Measurements from ENCODE around the gene THADA.
A peak's percentile ranks its signal among the peaks of the same experiment; 100 is the strongest.

Gene THADA

DNA sequence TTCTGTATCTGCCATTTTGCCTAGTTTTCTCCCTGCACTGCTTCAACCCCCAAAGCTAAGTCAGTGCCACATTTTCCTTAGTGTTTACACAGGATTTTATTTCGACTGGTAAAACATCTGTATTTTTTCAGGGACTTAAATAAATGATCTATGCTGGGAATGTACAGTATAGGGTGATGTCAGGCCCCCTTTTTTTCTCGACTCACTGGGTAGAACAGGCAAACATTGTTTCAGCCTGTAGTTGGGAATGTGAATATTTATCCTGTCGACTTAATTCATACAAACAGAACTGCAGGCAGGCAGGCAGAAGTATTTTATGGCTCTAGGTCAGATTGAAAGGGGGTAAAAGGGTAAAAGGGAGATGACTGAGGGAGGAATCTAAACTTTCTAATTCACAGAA, 245.9 kb downstream of the THADA start:
- DNase-seq (ENCODE audit: low read depth), result peak; percentile 30

GRCh38 chr2:43348908-43349661, 246.8 kb downstream of the THADA start:
- peak; percentile 88 for DNase-seq (ENCODE audit: low read depth)

DNA sequence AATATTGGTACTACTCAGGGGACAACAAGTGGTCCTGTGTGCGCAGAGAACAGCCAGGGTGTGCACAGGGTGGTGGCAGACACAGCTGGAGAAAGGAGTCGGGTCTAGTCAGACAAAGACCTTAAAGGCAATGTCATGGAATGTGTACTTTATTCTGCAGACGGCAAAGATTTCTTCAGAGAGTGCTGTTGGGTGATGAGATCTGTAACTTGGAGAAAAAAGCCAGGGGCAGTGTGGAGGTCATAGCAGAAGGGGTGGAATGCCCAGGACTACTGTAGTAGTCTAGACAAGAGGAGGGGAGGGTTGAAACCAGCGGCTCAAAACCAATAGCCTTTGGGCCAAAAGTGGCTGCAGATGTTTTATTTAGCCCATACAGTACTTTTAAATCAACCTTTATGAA, 248.1 kb downstream of the THADA start:
- no peak for DNase-seq (ENCODE audit: low read depth)

DNA sequence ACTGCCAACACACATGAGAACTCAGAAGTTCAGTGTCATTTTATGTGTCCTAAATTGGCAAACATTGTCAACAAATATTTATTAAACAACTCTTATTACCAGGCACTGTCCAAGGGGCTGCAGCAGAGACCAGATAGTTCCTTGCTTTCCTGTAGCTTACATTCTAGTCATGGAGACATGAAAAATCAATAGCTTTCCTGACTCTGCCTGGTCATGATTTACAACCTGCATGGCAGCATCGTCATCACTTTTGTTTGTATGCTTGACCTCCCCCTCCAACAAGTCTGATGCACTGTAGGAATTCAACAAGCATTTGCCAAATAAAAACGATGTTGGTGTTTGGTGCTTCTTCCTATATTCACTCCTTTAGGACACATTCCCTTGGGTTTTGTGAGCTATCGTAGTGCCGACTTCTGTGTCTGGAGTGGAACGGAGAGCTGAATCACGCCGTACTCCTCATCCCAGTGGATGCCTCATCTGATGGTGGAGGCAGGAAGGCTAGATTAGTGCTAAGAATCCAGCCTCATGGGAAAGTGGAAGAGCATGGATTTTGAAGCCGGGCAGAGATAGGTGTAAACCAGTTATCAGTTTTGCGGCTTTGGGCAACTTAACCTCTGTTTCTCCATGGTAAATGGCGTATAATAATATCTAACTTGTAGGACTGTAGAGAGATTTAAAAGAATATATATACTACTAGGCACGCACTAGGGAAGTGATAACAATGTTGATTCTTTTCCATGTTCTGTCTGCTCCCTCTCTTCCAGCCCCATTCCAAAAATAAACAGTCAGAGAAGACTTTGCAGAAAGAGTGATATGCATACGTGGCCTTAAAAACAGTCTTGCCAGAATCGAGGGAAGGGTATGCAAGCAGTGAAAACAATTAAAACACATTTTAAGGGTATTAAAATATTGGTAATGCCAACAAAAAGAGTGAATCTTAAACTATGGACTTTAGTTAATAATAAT, 249.0 kb downstream of the THADA start:
- DNase-seq (ENCODE audit: low read depth), result no peak

GRCh38 chr2:43345872-43346271, 250.0 kb downstream of the THADA start:
- no peak for DNase-seq (ENCODE audit: low read depth)

- no peak for DNase-seq (ENCODE audit: low read depth)
Observed at GRCh38 chr2:43345391-43345813, 250.4 kb downstream of the THADA start.

DNA sequence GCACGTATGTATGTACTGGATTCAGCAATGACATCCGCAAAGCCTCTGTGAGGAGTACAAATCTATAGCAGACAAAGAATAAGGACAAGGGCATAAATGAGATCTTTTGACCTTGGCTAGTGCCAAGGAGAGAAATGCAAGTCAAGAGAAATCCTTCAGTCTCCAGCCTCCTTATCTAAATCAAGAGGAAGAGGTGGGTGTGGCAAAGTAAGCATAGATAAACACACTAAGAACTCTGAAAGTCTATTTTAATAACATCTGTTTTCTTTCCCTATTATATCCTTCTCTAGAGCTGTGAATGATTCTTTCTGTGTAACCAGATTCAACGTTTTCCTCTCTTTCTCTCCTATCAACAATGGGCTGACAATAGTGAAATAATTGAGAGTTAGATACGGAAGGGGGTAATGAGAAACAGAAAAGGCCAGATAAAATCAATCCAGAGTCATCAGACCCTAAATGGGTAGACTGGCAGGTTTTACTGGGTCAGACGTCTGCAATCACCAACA, 250.9 kb downstream of the THADA start:
- DNase-seq (ENCODE audit: low read depth), result no peak

DNA sequence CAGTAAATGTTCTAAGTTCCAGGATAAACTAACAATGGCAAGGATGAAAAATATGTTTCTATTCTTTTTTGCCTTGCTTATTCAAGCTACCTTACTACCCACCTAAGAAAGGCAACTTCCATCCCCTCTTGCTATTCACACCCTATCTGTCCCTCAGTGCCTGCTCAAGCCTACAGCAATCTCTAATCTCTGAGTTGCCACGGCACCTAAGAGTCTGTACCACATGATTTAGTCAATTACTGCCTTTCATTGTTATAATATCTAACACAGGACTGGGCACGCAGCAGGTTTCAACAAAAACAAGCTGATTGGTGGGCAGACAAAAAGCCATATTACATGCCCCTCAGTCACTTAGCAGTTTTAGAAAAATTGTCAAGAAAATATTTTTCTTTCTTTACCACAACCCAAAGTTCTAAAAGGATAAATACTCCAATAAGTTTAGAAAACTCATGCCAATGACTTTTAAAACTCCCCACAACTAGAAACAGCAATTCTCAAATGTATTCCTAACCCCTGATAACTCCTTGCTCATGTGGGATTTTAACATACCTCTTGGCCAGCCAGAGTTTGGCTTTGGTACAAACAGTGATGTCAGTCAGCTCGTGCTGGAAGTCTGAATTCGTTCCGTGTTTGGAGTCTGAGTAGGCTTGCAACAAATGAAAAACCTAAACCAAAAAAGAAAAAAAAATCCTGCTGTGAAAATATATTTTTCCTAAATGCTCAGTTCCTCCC, 252.1 kb downstream of the THADA start:
- DNase-seq (ENCODE audit: low read depth), result peak; percentile 91

DNA sequence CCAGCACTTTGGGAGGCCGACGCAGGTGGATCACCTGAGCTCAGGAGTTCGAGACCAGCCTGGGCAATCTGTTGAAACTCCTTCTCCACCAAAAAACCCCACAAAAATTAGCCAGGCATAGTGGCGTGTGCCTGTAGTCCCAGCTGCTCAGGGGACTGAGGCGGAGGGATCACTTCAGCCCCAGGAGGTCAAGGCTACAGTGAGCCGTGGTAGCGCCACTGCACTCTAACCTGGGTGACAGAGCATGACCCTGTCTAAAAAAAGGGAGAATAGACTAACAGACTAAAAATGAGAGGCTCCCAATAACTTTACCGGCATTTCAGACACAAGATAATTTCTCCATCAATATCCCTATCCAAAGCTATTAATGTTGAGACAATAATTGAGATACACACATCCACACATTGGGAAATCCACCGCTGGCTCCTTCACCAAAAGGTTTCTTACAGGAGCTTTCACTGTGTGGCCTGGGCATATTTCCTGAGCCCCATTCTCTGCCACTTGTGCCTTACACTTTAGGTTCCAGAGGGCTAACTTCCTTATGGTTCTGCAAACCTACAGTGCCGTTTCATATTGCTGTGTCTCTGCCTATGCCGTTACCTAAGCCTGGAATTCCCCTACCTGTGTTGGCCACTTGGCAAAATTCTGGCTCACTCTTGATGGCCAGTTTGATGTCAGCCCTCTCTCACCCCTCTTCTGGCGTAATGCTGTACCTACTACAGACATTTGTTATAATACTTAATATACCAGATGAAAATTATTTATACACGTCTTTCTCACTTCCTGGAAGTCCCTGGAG, 253.7 kb downstream of the THADA start:
- DNase-seq (ENCODE audit: low read depth), result no peak

- DNase-seq (ENCODE audit: low read depth), result peak; percentile 85
Observed at GRCh38 chr2:43340945-43341356, 254.9 kb downstream of the THADA start.

DNA sequence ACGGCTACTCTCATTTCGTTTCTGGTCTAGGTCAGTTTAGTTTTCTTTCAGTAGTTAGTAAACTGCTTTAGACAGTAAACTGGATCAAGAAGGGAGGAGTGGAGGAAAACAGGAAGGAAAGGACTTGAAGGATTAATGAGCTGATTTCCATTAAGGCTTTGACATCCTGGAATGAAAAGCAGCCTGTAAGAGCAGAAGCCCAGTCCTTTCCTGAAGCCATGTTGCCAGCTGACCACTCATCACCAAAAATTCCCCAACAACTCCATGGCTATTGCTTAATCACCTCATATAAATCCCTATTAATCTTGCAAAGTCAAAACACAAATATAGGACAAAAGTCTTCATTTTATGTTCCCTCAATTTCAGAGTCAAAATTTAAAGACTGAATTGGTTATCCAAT, 255.8 kb downstream of the THADA start:
- DNase-seq (ENCODE audit: low read depth), result peak; percentile 92

GRCh38 chr2:43333656-43334144, 262.1 kb downstream of the THADA start:
- DNase-seq (ENCODE audit: low read depth), result peak; percentile 63

- no peak for DNase-seq (ENCODE audit: low read depth)
Observed at GRCh38 chr2:43333101-43333655, 262.7 kb downstream of the THADA start.

DNA sequence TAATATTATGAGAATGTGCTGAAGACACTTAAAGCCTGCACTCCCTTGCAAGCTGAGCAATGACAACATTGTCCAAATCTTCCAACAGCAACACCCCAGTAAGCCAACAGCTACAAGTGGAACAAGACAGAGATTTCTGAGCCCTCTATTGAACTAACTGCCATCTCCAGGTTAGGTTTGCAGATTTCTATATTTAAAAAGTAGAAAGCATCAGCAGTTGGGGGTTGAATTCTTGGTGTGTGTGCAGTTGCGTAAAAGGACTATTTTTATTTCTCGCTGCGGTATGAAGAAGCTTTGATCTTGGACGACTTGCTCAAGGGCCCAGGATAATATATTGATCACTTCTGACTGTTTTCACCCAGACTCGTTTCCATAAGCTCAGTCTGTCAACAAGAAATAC, 263.2 kb downstream of the THADA start:
- DNase-seq (ENCODE audit: low read depth), result no peak

- peak; percentile 29 for DNase-seq (ENCODE audit: low read depth)
Observed at GRCh38 chr2:43331422-43331821, 264.4 kb downstream of the THADA start.

- no peak for DNase-seq (ENCODE audit: low read depth)
Observed at GRCh38 chr2:43329637-43330036, 266.2 kb downstream of the THADA start.

DNA sequence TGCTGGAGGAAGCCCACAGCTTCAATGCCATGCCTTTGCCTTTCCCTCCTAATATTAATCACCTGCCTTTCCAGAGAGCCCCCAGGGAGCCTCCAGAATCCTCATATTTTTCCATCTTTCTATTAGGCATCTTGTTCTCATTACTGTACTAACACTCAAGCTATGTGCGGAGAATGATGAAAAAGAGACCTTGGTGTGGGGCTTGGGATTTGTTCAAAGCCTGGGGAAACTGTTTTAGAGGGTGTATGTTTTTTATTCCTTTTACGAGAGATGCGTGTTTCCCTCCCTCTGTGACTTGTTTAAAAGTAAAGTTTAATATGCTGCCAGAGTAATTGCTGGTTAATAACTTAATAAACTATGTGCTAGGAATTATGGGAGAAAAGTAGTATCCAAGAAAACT, 267.0 kb downstream of the THADA start:
- DNase-seq (ENCODE audit: low read depth), result no peak

DNA sequence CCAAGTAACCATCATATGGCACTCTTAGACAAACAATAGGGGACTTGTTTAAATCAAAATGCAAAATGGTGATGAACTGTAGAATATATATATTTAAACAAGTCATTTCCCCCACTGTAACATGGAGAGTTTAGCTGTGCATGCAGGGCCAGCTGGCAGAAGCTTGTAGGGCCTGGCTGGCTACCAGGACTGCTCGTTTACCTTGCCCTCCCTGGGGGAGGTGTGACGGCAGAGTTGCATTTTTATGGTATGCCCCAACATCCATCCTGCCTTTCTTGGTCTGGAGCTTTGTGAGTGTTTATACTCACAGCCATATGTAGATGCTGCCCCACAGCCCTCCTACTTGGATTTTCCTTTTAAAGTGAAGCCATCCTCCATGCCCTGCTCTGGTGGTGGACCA, 267.7 kb downstream of the THADA start:
- DNase-seq (ENCODE audit: low read depth), result no peak

GRCh38 chr2:43327119-43327518, 268.7 kb downstream of the THADA start:
- no peak for DNase-seq (ENCODE audit: low read depth)

DNA sequence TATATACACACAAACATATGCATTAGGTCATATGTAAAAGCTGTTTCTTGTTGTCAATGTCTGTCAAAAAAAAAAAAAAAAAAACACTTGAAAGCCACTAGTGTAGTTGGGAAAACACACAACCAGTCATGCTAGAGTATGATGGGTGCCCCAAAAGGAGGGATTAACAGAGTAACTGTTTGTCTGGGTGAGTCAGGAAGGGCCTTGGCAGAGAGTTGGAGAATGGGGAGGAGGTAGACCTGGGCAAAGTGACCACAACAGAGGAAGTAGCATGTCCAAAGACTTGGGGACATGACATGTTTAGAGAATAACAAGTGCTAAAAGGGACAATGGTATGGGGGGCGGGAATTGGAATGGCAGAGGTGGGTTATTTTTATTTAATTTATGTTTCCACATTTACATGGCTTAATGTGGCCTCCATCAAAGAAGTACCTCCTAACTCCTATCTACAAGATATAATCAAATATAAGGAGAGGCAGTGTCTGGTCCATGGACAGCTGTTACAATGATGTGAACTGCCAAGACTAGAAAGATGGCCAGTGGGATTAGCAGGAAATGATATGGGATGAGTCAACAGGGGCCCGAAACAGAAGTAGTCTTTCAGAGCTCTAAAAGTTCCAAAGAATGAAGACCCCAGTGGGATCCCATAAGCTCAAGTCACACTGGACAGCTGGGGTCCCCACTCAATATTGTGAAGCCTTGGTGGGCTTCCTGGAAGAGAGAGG, 269.6 kb downstream of the THADA start:
- no peak for DNase-seq (ENCODE audit: low read depth)

All from EH (cell line).